Raji (cell line): ENCODE results near the gene TMEM72.

Experiments used
- POLR2A ChIP-seq: IDR thresholded peaks from 2 replicates; pipeline ENCODE4 v1.6.1; 2011; ENCODE audit warnings: low read depth, low read length, control low read depth; ENCODE audit not compliant: insufficient read depth

Gene TMEM72

GRCh38 chr10:44906486-44906885, 4.7 kb upstream of the TMEM72 start:
- TF ChIP-seq POLR2A: no peak

- no peak for TF ChIP-seq POLR2A
These were observed 3.6 kb upstream of the TMEM72 start for GRCh38 chr10:44907556-44907955.

DNA sequence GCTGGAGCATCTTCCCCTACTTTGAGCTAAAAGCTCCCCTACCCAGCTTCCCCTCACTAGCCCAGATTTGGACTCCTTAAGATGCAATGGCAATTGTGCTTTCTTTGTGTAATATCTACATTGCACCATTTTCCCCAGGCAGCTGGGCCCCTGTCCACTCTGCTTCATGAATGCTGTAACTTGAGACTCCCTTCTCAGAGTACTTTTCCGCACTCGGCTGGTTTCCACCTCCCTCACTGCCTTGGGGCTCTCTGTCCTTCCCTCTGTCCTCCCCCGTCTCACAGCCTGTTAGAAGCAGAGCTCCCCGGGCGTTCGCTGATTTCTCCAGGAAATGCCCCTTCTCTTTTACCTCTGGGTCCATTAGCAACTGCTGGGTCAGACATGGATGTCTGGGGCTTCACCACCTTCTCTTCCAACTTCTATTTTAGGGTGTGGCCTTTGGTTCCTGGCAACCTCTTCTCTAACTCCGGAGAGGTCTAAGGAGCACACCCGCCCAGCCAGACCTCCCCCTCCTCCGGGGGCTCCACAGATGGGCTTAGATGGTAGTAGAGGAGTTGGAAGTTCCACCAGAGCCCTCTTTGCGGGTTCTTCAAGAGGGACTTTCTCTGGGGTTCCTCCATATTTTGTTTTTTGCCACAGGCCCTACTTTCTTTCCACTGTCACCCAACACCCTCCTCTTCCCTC, 2.9 kb upstream of the TMEM72 start:
- no peak for TF ChIP-seq POLR2A

GRCh38 chr10:44908936-44909630, 2.1 kb upstream of the TMEM72 start:
- no peak for TF ChIP-seq POLR2A

GRCh38 chr10:44909910-44910309, 1.2 kb upstream of the TMEM72 start:
- TF ChIP-seq POLR2A: no peak

GRCh38 chr10:44910602-44911001, 535 bp upstream of the TMEM72 start:
- TF ChIP-seq POLR2A: no peak

DNA sequence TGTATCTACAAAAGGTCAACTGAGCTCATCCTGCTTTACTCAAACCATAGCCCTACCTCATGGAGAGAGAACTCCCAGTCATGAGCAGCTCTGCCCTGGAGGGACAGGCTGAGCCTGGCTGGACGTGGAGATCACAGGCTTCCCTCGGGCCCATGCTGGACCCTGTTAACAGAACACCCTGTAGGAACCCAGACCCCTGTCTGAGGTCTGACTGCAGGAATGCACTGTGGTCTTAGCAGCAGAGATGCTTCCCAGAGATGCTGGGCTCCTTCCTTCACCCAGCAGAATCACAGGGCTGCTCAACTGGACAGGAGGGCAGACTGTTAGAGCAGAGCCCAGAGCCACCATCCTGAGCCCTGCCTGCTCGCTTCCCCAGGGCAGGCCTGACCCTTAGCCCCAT, 814 bp downstream of the TMEM72 start:
- TF ChIP-seq POLR2A: no peak

DNA sequence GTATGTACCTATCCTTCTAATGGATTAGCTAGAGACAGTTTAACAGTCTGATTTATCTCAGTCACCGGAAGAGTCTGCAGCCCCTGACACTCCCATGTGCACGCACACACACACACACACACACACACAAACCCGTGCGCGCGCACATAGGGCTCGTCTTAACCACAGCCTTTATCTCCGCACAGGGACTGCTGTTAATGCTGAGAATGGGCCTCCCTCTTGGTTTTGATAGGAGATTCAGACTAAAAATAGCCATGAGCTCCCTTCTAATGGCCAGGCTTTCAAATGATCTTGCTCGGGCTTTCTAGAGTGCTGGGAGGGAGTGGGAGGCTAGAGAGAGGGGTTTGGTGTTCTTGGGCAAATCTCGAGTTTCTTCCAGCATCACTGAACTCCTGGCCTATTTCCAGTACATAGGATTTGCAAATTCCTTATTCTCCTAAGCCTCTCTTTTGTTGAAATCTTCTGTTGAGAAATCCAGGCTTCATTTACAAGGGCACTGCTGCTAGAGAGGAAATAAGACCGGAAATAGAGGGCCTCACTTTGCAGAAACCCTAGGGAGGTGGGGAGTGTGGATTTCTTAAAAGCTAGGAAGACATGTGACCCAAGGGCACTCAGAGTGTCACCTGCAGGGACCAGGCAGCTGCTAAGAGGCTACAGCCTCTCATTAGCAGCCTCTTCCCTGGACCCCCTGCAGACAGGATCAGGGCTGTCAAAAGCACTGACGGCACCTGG, 2.4 kb downstream of the TMEM72 start:
- TF ChIP-seq POLR2A: no peak

DNA sequence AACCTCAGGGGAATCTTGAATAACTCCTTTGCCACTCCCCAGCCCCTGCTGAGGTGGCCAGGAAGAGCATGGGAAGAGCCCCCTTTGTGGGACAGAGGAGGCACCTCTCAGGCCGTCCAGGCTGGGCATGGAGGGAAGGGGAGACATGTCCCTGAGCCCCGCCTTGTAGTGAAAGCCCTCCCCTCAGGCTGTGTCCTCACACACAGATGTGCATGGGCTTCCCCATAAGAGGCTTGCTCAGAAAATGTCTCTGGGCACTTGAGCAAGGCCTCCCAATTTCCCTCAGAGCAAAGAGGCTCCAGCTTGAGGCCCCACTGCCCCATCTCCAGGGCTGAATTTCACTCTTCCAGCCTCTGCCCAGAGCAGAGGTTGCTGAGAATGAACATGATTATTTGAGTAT, 3.8 kb downstream of the TMEM72 start:
- no peak for TF ChIP-seq POLR2A

DNA sequence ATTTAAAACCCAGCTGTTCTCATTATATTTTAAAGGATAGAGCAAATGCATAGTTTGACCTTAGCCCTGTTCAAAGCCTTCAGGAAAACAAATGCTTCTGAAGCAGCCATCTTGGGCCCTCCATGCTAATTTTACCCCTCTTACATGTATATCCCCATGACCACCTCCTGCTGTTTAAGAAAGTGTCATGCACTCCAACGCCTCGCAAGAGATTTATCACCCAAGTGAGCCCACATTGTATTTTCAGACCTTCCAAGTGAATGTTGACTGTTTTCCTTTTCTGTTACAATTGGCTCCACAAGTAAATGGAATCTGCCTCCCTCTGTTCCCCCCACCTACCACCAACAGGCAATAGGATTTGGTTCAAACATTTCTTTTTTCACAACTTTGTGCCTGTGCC, 5.3 kb downstream of the TMEM72 start:
- no peak for TF ChIP-seq POLR2A

DNA sequence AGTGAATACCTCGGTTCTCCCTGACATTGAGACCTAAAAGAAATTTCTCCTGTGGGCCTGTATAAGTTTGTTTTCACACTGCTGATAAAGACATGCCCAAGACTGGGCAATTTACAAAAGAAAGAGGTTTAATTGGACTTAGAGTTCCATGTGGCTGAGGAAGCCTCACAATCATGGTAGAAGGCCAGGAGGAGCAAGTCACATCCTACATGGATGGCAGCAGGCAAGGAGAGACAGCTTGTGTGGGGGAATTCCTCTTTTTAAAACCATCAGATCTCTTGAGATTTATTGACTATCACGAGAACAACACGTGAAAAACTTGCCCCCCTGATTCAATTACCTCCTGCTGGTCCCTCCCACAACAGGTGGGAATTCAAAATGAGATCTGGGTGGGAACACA, 6.7 kb downstream of the TMEM72 start:
- TF ChIP-seq POLR2A: no peak

GRCh38 chr10:44920252-44920651, 9.1 kb downstream of the TMEM72 start:
- no peak for TF ChIP-seq POLR2A

DNA sequence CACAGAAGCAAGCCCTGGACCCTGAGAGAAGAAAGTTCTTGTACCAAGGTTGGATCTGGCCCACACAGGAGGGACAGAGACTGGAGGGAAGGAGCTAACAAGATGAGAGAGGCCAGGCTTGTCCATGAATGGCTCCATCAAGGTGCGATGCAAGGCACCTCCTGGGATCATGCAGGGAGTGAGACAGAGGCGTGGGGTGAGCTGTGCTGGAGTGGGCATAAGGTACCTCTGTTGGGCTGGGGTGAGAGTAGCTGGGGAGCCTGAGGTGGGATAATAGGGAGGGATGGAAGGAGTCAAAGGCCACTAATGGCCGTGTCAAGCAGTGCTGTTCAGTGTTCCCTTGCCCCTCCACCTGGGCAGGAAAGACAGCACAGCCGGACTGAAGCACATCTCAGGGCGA, 9.9 kb downstream of the TMEM72 start:
- no peak for TF ChIP-seq POLR2A

GRCh38 chr10:44921506-44921905, 10.4 kb downstream of the TMEM72 start:
- no peak for TF ChIP-seq POLR2A

DNA sequence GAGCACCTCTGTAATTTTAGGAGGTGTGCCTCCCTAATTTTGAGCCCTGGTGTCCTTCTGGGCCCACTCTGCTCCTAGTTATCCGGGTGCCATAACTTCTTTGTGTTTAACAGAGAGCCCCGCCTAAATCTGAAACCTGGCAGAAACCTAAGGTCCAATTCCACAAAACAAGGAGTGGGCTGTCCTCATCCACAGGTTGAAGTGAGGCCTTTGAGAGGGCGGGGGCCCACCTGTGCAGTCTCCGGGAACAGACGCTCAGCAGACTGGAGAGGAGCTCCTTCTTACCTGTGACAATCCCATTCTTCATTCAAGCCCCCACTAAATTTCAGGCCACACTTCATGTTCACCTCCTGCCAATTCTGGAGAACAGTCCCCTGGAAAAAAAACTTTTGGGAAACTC, 10.9 kb downstream of the TMEM72 start:
- no peak for TF ChIP-seq POLR2A
